Stimulated activated CD8-positive, alpha-beta memory T cell treated with anti-CD3 and anti-CD28 coated beads, Interleukin-15, amount 100 ng/mL, for 1 hour (primary cell): Measurements from ENCODE around the gene LSM4.
"Not testable (repeated sequence)": the region's sequence is repeated elsewhere in the genome, so short reads cannot be mapped to it uniquely, and the experiment has no call there.

Source experiments
- DNase-seq: peaks from one replicate; pipeline ENCODE4 v3.0.0-alpha.2; 2020; ENCODE audit warnings: low read depth

The LSM4 gene

DNA sequence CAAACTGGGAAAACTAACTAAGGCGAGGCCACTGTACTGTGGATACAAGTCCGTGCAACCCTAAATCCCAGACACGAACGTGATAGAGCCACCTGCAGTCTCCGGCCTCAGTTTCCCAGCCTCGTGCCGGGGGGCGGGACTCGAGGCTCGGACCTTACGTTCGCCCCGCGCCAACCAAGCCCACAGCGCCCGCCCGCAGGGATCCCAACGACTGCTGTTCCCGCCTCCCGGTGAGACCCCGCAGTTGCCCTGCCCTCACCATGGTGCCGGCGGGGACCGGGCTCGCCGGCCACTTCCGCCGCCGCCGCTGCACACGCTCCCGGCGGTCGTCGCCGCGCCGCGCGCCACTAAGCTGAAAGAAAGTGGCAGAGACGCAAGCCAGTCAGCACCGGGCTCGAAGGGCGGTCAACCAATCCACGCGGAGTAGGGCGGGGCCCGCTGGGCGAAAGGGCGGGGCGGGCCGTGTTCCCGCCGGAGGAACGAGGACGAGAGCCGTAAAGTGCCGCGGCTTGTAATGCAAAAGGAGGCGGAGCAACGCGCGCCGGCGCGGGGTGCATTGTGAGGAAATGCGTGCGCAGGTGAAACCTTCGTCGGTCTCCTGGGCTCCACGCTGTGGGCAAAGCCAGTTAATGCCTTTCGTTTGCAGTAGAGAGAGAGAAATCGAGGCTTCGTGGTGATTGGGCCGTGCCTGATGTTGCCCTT, at the start of gene LSM4:
Gene LSM4, minus strand, starts transcription at position 318 of the 702 bp plus-strand sequence. Its CDS starts 56 bp downstream, at position 262.
- peak; percentile 99 for DNase-seq

DNA sequence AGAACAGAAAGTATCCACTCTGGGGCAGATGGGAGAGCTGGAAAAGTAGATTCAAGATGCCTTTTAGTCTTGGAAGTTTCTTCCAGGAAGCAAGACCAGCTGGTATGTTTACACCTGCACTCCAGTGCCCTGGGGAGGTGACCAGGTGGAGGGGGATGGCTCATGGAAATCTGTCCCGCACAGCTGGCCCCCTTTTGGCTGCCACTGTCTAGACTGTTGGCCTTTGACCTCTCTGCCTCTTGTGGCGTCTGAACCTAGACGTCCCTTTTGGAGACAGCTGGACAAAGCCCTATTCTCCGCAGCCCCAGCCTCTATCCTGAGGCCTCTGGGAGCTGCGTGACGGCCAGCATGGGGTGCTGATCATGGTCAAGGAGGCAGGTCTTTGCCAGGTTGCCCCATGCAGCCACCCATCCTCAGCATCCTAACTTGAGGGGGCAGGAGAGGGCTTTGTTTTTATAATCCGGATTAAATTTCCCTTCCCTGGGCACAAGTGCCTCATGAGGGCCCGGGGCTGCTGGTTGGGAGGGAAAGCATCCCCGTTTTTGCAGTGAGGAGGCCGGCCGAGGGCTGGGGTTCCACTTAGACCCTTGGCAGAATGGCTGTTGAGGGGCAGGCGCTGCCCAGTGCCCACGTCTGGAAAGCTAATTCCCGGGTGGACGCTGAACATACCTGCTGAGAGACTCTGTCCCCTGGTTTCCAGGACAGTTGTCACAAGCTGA, 45.8 kb upstream of the LSM4 start:
- DNase-seq = no peak

- no peak for DNase-seq
Measured at GRCh38 chr19:18366021-18366435, 43.2 kb upstream of the LSM4 start.

GRCh38 chr19:18364826-18365528, 42.1 kb upstream of the LSM4 start:
- no peak for DNase-seq

GRCh38 chr19:18364277-18364825, 41.5 kb upstream of the LSM4 start:
- not testable (repeated sequence) for DNase-seq

GRCh38 chr19:18363787-18364186, 40.9 kb upstream of the LSM4 start:
- no peak for DNase-seq

DNA sequence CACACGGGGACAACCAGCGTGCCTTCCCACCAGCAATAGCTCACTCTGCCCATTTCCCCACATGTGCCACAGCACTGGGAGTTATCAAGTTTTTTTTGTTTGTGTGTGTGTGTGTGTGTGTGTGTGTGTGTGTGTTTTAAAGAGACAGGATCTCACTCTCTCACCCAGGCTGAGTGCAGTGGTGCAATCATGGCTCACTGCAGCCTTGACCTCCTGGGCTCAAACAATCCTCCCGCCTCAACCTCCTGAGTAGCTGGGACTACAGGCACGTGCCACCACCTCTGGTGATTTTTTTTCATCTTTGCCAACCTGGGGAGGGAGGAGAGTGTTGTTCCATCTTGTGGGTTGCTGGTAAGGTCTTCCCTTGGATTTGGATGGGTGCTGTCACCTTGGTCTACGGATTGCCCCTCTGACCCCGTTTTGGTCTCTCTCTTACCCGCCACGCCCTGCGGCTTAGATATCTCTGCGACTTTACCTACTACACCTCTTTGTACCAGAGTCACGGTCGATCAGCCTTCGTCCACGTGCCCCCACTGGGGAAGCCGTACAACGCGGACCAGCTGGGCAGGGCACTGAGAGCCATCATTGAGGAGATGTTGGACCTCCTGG, 40.2 kb upstream of the LSM4 start:
- DNase-seq = no peak

GRCh38 chr19:18361646-18362045, 38.8 kb upstream of the LSM4 start:
- no peak for DNase-seq

DNA sequence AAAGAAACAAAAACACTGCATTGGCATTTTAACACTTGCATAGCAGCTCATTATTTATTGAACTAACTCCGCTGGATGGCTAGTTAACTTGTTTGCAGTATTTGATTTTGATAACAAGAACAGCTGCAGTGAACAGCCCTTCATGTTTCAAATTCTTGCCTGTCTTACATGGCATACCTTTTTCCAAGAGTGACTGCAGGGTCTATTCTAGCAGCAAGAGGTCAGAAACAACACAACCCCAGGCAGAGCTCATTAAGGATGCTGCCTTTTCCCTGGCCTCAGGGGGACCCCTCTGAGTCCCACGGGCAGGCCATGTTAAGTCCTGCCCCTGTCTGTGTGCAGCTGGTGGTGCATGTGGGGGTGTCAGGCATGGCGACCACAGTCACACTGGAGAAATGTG, 34.2 kb upstream of the LSM4 start:
- DNase-seq = no peak

GRCh38 chr19:18354743-18355142, 31.9 kb upstream of the LSM4 start:
- DNase-seq = not testable (repeated sequence)

- no peak for DNase-seq
Measured at GRCh38 chr19:18353378-18354005, 30.6 kb upstream of the LSM4 start.

GRCh38 chr19:18351544-18351943, 28.7 kb upstream of the LSM4 start:
- no peak for DNase-seq

- no peak for DNase-seq
Measured at GRCh38 chr19:18350490-18350889, 27.6 kb upstream of the LSM4 start.

DNA sequence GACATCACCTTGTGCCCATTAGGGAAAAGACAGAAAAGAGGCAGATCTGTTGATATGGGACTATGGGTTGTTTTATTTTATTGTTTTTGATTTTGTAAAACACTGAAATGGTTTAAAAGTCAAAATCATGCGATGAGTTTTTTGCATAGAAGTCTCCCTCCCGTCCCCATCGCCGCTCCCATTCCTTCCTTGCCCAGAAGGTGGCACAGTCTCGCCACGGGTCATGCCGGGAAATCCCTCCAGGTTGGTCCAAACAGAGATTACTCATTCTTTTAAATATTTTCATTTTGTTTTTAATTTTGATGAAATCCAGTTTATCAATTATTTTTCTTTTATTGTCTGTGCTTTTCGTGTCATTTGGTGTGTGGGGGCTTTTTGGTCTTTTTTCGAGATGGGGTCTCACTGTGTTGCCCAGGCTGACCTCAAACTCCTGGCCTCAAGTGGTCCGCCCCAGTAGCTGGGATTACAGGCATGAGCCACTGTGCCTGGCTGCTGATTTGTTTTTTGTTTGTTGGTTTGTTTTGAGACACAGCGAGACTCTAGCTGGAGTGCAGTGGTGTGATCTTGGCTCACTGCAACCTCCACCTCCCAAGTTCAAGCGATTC, 26.8 kb upstream of the LSM4 start:
- no peak for DNase-seq

- DNase-seq = not testable (repeated sequence)
Measured at GRCh38 chr19:18348818-18349339, 26.0 kb upstream of the LSM4 start.

DNA sequence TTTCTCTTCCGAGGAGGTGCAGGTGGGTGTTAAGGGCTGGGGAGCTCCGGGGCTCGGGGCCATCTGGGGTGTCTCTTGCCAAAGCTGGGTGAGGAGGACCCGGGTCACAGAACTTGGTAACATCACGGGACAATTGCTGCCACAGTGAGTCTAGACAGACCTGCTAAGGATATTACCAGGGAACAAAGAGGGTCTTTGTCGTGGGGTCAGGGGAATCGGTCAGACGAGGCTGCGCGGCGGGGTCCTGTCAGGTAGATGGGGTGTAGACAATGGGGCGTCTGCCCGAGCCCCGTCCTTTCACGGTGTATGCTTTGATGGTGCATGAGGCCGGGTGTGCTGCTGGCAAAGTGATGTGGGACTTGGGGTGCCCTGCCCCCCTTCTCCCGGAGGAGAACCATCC, 25.3 kb upstream of the LSM4 start:
- no peak for DNase-seq

DNA sequence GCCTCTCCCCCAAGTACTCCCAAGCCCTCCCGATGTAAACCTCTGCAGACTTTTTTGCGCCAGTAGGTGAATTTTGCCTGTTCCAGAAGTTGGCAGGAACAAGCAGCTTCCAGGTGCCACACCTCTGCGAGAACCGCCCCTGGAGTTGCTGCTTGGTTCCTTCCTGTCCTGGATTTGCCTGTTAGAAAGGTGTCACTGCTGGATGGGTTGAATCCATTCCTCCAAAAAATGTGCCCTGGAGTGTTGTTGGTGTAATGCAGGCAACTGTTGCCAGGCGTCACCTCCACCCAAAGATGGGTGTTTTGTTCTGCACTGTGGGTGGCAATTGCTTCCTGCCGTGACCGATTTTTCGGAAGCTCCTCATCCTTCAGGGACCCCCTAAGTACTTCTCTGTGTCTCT, 23.2 kb upstream of the LSM4 start:
- DNase-seq = no peak

- no peak for DNase-seq
Measured at GRCh38 chr19:18345296-18345695, 22.4 kb upstream of the LSM4 start.

DNA sequence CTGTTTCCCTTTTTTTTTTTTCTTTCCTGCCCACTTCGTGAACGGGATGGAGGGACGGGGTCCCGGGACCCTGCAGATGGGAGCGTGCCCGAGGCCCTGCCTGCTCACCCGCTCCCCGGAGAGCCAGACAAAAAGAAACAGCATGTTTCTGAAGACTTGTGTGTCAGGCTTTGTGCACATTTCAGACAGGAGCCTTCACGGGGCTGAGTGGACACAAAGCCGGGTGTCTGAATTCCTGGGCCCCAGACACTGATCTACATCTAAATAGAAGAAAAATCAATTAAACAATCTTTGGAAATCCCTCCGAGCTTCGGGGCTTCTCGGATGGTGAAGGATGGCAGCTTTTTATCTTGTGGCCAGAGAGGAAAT, 21.7 kb upstream of the LSM4 start:
- no peak for DNase-seq

DNA sequence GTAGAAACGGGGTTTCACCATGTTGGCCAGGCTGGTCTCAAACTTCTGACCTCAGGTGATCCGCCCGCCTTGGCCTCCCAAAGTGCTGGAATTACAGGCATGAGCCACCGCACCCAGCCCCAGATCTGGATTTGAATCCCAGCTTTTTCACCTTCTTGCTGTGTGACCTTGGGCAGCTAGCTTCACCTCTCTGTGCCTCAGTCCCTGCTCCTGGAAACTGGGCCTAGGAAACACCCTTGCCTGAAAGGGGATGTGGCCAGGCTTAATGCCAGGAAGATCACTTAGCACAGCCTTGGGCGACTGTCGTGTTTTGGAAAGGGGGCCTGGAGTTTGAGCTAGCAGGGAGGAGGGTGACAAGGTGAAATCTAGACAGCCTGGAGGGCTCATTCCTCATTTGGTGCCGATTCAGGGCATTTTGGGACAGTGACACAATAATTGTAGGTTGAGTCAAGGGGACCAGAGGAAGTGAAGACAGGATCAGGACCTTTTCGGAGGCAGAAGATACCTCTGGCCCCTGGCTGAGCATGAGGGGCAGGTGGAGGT, 19.3 kb upstream of the LSM4 start:
- DNase-seq = no peak
